Astrocyte of the cerebellum (primary cell): ENCODE measurements around the gene CHRM4.

Source experiments
- DNase-seq: peaks from one replicate; pipeline ENCODE4 v3.0.0-alpha.2; 2011; ENCODE audit warnings: low read depth
- H3K4me3 ChIP-seq: 2 replicates; pipeline ENCODE4 v1.5.1; 2011; ENCODE audit warnings: mild to moderate bottlenecking, low read depth, low read length, moderate library complexity
- CTCF ChIP-seq: IDR thresholded peaks from 2 replicates; pipeline ENCODE4 v1.5.1; 2012; ENCODE audit warnings: low read length, low read depth, moderate library complexity, mild to moderate bottlenecking; ENCODE audit errors: missing control alignments
- in situ Hi-C: cut with HindIII; loops from 2 replicates; pipeline ENCODE4 v1.10.0; 2017; ENCODE audit warnings: low sequenced_read_pairs

CHRM4 gene

GRCh38 chr11:46391578-46392420 lies at the start of gene CHRM4:
TSS of gene CHRM4 (minus strand) at chr11:46391776. CDS start at chr11:46386557, 5,219 bp downstream.
- H3K4me3 ChIP-seq = peak within 1 kb of the TSS; percentile 36
- DNase-seq = no peak
- peak; percentile 31 for TF ChIP-seq CTCF
- in situ Hi-C loops = no loop called here

- no peak for DNase-seq
- in situ Hi-C loops = no loop called here
- no peak overlapping the region for H3K4me3 ChIP-seq
- no peak for TF ChIP-seq CTCF
Observed at GRCh38 chr11:46438211-46438610, 46.6 kb upstream of the CHRM4 start.

DNA sequence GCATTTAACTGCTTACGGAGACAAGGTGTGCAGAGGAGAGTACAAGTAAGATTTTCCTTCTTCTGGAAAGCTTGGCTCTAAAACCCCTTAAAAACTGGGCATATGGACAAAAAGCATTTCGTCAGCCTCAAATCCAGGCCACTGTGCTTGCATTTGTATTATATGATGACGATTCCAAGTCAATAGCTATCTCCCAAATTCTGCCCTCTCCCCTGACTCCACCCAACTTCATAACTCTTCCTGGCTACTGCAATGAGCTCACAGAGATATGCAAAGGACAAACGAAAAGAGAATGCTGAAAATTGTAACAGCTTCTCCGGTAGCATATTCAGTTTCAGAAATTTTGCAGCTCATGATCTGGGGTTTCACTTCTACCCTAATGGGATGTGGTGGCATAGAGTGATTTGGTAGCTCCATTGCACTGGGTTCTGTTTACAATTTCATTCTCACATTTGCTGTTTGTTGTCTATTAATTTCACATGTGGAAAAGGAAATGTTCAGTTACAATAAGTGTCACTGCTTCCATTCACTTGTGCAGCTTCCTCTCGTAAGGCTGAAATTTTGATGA lies 45.6 kb upstream of the CHRM4 start:
- no peak overlapping the region for H3K4me3 ChIP-seq
- DNase-seq = no peak
- in situ Hi-C loops = no loop called here
- TF ChIP-seq CTCF = no peak

- no peak for DNase-seq
- no peak overlapping the region for H3K4me3 ChIP-seq
- in situ Hi-C loops = no loop called here
- TF ChIP-seq CTCF = no peak
Observed at GRCh38 chr11:46436113-46436512, 44.5 kb upstream of the CHRM4 start.

DNA sequence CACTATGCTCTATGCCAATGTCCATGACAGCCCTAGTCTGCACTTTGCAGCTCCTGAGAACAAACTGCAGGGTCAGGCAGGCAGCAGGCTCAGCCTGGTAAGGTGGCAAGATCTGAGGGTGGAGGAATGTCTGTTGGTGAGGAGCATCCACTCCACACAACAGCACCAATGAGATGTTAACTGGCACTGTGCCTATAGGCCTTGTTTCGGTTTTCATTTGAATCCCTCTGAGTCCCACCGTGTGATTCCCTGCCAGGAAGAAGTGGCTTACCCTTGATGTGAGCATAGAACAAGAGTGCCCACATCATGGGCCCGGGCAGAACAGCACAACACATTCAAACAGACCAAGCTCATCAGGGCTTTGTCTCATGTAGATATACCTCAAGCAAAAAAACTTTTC lies 44.1 kb upstream of the CHRM4 start:
- no peak for DNase-seq
- no peak overlapping the region for H3K4me3 ChIP-seq
- no peak for TF ChIP-seq CTCF
- in situ Hi-C loops = no loop called here

GRCh38 chr11:46431211-46431610 lies 39.6 kb upstream of the CHRM4 start:
- in situ Hi-C loops = no loop called here
- no peak overlapping the region for H3K4me3 ChIP-seq
- TF ChIP-seq CTCF = no peak
- no peak for DNase-seq
